GM23338 (cell line): ENCODE results near the gene LIFR. TPM values are rescaled to one million over a fixed set of nuclear protein-coding genes. Genes with fewer than 3 reads are reported as not detected.

Experiments
- ATAC-seq: fragments of 200-7000 bp; cut with Tn5 transposase; 3 replicates; pipeline ENCODE4 v1.9.1; 2020
- DNase-seq: peaks from one replicate; pipeline ENCODE4 v3.0.0-alpha.2; 2015; ENCODE audit warnings: low spot score
- H2AFZ ChIP-seq: fragments of 200-600 bp; sonication (generic); 2 replicates; pipeline ENCODE4 v1.8.0; 2016; ENCODE audit warnings: antibody characterized with exemption, mild to moderate bottlenecking, moderate library complexity
- H3F3A ChIP-seq: fragments of 200-600 bp; sonication (generic); replicated peaks from 2 replicates; pipeline ENCODE4 v1.8.0; 2017; ENCODE audit warnings: antibody characterized with exemption, mixed run types, low read depth
- H3K27ac ChIP-seq: fragments of 200-600 bp; sonication (generic); 2 replicates; pipeline ENCODE4 v1.6.1; 2016; ENCODE audit warnings: low read depth
- H3K27me3 ChIP-seq: fragments of 200-600 bp; sonication (generic); 2 replicates; pipeline ENCODE4 v1.8.0; 2016; ENCODE audit warnings: mild to moderate bottlenecking, mixed run types, moderate library complexity; ENCODE audit not compliant: insufficient read depth
- H3K36me3 ChIP-seq: fragments of 200-600 bp; sonication (generic); 2 replicates; pipeline ENCODE4 v1.8.0; 2016; ENCODE audit warnings: mild to moderate bottlenecking; ENCODE audit not compliant: insufficient read depth
- H3K4me1 ChIP-seq: fragments of 200-600 bp; sonication (generic); 2 replicates; pipeline ENCODE4 v1.8.0; 2016; ENCODE audit warnings: mild to moderate bottlenecking, moderate library complexity; ENCODE audit not compliant: insufficient read depth
- H3K4me2 ChIP-seq: fragments of 200-600 bp; sonication (generic); 2 replicates; pipeline ENCODE4 v1.7.1; 2017; ENCODE audit warnings: mixed run types
- H3K4me3 ChIP-seq: fragments of 200-600 bp; sonication (generic); 2 replicates; pipeline ENCODE4 v1.6.1; 2016; ENCODE audit warnings: mixed run types
- H3K79me2 ChIP-seq: fragments of 200-600 bp; sonication (generic); replicated peaks from 2 replicates; pipeline ENCODE4 v1.8.0; 2017; ENCODE audit warnings: mild to moderate bottlenecking; ENCODE audit not compliant: insufficient read depth
- H3K9me2 ChIP-seq: fragments of 200-600 bp; sonication (generic); 2 replicates; pipeline ENCODE4 v1.8.0; 2017; ENCODE audit not compliant: insufficient read depth
- H4K20me1 ChIP-seq: fragments of 200-600 bp; sonication (generic); replicated peaks from 2 replicates; pipeline ENCODE4 v1.8.0; 2017; ENCODE audit warnings: mild to moderate bottlenecking; ENCODE audit not compliant: insufficient read depth
- H3K27ac Mint-ChIP-seq: 2 replicates; pipeline ENCODE4 v1.8.0; 2020; ENCODE audit warnings: inconsistent platforms, mild to moderate bottlenecking, moderate library complexity, mixed read lengths
- H3K27me3 Mint-ChIP-seq: 3 replicates; pipeline ENCODE4 v1.8.0; 2022; ENCODE audit warnings: low read depth, mild to moderate bottlenecking, moderate library complexity, mixed read lengths, inconsistent platforms; ENCODE audit not compliant: insufficient read depth, poor library complexity
- H3K36me3 Mint-ChIP-seq: 3 replicates; pipeline ENCODE4 v1.8.0; 2021; ENCODE audit warnings: low read depth, mild to moderate bottlenecking, inconsistent platforms, moderate library complexity, mixed read lengths
- H3K4me1 Mint-ChIP-seq: 3 replicates; pipeline ENCODE4 v1.8.0; 2020; ENCODE audit warnings: mild to moderate bottlenecking, inconsistent platforms, mixed read lengths
- H3K4me3 Mint-ChIP-seq: 3 replicates; pipeline ENCODE4 v1.8.0; 2021; ENCODE audit warnings: moderate library complexity, mild to moderate bottlenecking, inconsistent platforms, mixed read lengths
- H3K9me3 Mint-ChIP-seq: 3 replicates; pipeline ENCODE4 v1.8.0; 2020; ENCODE audit warnings: moderate library complexity, mild to moderate bottlenecking, inconsistent platforms, mixed read lengths
- CREB1 ChIP-seq: fragments of 250-450 bp; sonication (Bioruptor Pico); IDR thresholded peaks from 2 replicates; pipeline ENCODE4 v1.5.0; 2020; ENCODE audit warnings: low read depth, mild to moderate bottlenecking, moderate library complexity
- JUNB ChIP-seq: IDR thresholded peaks from one replicate; pipeline ENCODE4 v1.6.1; 2016; ENCODE audit warnings: antibody characterized with exemption; ENCODE audit not compliant: unreplicated experiment
- NANOG ChIP-seq: IDR thresholded peaks from 2 replicates; pipeline ENCODE4 v1.6.1; 2016; ENCODE audit warnings: antibody characterized with exemption, borderline replicate concordance
- POLR2AphosphoS5 ChIP-seq: IDR thresholded peaks from 2 replicates; pipeline ENCODE4 v1.6.1; 2016; ENCODE audit warnings: antibody characterized with exemption, low read depth
- STAT1 ChIP-seq: IDR thresholded peaks from one replicate; pipeline ENCODE4 v1.6.1; 2016; ENCODE audit warnings: antibody characterized with exemption; ENCODE audit not compliant: unreplicated experiment
- ZNF114 ChIP-seq: fragments of 250-450 bp; sonication (Bioruptor Pico); IDR thresholded peaks from 2 replicates; pipeline ENCODE4 v1.5.0; 2020; ENCODE audit warnings: mild to moderate bottlenecking, moderate library complexity
- ZNF331 ChIP-seq: fragments of 250-450 bp; sonication (Bioruptor Pico); IDR thresholded peaks from 2 replicates; pipeline ENCODE4 v1.5.0; 2020; ENCODE audit warnings: low read depth, mild to moderate bottlenecking, moderate library complexity
- polyA plus RNA-seq: library from polyadenylated mRNA; unstranded; fragments of >200 nt; fragmentation: Nextera tagmentation; extraction: Ambion mirVana; gene quantifications from 2 replicates; pipeline ENCODE4 v1.2.1, GENCODE V29; 2016
- total RNA-seq: library from RNA; depleted of rRNA; stranded (reverse); fragments of >200 nt; shearing (Covaris generic); gene quantifications from 2 replicates; pipeline ENCODE4 v1.2.3, GENCODE V29; 2014
- TF ChIP-seq, protein P1 (sequence below): IDR thresholded peaks from 2 replicates; pipeline ENCODE4 v1.6.1; 2016; ENCODE audit warnings: antibody characterized with exemption
- TF ChIP-seq, protein P2 (sequence below): IDR thresholded peaks from one replicate; pipeline ENCODE4 v1.6.1; 2018; ENCODE audit warnings: antibody characterized with exemption; ENCODE audit not compliant: unreplicated experiment
- TF ChIP-seq, protein P3 (sequence below): fragments of 250-450 bp; sonication (Bioruptor Pico); IDR thresholded peaks from 2 replicates; pipeline ENCODE4 v1.5.0; 2020; ENCODE audit warnings: mild to moderate bottlenecking, moderate library complexity

Gene LIFR
- total and polyA plus RNA-seq, 2 experiments from 2014 or later: 11.0 to 25.2 TPM

DNA sequence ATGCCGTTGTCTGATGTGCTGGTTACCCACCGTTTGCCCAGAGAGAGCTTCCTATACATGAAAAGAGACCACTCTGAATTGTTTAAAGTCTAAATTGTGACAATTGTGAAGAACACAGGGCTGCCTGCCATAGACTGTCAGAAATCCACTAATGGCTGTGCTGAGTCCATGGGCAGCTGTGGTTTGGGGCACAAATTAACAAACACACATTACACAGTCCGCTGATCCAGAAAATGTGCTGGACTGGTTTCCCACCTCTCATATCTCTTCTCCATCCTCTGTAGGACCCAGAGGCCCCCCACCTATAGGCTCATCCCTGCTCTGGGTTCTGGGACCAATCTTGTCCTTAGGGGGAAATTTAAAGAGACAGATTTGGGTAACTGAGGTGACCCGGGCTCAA, 19.0 kb upstream of the LIFR start:
- H3K27me3 ChIP-seq: no peaks in the 10 kb centered on the region
- ATAC-seq: no peak
- H3K4me2 ChIP-seq: no peak overlapping the region
- no peaks in the 10 kb centered on the region for H4K20me1 ChIP-seq
- H3F3A ChIP-seq: no peaks in the 10 kb centered on the region
- H3K9me2 ChIP-seq: 0 out of 2 replicates have a peak, but pooled peaks cover 3% of the 10 kb centered on the region
- H2AFZ ChIP-seq: peak overlapping the region; percentile 15; the same call in 1 of the 2 replicates
- H3K27me3 Mint-ChIP-seq: peaks cover 4% of the 10 kb centered on the region
- H3K27ac Mint-ChIP-seq: no peak overlapping the region
- no peaks in the 10 kb centered on the region for H3K79me2 ChIP-seq
- H3K9me3 Mint-ChIP-seq: no peaks in the 10 kb centered on the region
- no peak overlapping the region for H3K27ac ChIP-seq
- H3K36me3 Mint-ChIP-seq: no peaks in the 10 kb centered on the region
- TF ChIP-seq ZNF331 (CRISPR knock-in tag) (no peak), JUNB (no peak), POLR2AphosphoS5 (no peak), CREB1 (CRISPR knock-in tag) (no peak), STAT1 (no peak), NANOG (no peak), ZNF114 (CRISPR knock-in tag) (no peak)
- TF ChIP-seq, protein P1, sequence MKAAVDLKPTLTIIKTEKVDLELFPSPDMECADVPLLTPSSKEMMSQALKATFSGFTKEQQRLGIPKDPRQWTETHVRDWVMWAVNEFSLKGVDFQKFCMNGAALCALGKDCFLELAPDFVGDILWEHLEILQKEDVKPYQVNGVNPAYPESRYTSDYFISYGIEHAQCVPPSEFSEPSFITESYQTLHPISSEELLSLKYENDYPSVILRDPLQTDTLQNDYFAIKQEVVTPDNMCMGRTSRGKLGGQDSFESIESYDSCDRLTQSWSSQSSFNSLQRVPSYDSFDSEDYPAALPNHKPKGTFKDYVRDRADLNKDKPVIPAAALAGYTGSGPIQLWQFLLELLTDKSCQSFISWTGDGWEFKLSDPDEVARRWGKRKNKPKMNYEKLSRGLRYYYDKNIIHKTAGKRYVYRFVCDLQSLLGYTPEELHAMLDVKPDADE: no peak
- TF ChIP-seq, protein P2, sequence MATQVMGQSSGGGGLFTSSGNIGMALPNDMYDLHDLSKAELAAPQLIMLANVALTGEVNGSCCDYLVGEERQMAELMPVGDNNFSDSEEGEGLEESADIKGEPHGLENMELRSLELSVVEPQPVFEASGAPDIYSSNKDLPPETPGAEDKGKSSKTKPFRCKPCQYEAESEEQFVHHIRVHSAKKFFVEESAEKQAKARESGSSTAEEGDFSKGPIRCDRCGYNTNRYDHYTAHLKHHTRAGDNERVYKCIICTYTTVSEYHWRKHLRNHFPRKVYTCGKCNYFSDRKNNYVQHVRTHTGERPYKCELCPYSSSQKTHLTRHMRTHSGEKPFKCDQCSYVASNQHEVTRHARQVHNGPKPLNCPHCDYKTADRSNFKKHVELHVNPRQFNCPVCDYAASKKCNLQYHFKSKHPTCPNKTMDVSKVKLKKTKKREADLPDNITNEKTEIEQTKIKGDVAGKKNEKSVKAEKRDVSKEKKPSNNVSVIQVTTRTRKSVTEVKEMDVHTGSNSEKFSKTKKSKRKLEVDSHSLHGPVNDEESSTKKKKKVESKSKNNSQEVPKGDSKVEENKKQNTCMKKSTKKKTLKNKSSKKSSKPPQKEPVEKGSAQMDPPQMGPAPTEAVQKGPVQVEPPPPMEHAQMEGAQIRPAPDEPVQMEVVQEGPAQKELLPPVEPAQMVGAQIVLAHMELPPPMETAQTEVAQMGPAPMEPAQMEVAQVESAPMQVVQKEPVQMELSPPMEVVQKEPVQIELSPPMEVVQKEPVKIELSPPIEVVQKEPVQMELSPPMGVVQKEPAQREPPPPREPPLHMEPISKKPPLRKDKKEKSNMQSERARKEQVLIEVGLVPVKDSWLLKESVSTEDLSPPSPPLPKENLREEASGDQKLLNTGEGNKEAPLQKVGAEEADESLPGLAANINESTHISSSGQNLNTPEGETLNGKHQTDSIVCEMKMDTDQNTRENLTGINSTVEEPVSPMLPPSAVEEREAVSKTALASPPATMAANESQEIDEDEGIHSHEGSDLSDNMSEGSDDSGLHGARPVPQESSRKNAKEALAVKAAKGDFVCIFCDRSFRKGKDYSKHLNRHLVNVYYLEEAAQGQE: no peak
- TF ChIP-seq, protein P3, sequence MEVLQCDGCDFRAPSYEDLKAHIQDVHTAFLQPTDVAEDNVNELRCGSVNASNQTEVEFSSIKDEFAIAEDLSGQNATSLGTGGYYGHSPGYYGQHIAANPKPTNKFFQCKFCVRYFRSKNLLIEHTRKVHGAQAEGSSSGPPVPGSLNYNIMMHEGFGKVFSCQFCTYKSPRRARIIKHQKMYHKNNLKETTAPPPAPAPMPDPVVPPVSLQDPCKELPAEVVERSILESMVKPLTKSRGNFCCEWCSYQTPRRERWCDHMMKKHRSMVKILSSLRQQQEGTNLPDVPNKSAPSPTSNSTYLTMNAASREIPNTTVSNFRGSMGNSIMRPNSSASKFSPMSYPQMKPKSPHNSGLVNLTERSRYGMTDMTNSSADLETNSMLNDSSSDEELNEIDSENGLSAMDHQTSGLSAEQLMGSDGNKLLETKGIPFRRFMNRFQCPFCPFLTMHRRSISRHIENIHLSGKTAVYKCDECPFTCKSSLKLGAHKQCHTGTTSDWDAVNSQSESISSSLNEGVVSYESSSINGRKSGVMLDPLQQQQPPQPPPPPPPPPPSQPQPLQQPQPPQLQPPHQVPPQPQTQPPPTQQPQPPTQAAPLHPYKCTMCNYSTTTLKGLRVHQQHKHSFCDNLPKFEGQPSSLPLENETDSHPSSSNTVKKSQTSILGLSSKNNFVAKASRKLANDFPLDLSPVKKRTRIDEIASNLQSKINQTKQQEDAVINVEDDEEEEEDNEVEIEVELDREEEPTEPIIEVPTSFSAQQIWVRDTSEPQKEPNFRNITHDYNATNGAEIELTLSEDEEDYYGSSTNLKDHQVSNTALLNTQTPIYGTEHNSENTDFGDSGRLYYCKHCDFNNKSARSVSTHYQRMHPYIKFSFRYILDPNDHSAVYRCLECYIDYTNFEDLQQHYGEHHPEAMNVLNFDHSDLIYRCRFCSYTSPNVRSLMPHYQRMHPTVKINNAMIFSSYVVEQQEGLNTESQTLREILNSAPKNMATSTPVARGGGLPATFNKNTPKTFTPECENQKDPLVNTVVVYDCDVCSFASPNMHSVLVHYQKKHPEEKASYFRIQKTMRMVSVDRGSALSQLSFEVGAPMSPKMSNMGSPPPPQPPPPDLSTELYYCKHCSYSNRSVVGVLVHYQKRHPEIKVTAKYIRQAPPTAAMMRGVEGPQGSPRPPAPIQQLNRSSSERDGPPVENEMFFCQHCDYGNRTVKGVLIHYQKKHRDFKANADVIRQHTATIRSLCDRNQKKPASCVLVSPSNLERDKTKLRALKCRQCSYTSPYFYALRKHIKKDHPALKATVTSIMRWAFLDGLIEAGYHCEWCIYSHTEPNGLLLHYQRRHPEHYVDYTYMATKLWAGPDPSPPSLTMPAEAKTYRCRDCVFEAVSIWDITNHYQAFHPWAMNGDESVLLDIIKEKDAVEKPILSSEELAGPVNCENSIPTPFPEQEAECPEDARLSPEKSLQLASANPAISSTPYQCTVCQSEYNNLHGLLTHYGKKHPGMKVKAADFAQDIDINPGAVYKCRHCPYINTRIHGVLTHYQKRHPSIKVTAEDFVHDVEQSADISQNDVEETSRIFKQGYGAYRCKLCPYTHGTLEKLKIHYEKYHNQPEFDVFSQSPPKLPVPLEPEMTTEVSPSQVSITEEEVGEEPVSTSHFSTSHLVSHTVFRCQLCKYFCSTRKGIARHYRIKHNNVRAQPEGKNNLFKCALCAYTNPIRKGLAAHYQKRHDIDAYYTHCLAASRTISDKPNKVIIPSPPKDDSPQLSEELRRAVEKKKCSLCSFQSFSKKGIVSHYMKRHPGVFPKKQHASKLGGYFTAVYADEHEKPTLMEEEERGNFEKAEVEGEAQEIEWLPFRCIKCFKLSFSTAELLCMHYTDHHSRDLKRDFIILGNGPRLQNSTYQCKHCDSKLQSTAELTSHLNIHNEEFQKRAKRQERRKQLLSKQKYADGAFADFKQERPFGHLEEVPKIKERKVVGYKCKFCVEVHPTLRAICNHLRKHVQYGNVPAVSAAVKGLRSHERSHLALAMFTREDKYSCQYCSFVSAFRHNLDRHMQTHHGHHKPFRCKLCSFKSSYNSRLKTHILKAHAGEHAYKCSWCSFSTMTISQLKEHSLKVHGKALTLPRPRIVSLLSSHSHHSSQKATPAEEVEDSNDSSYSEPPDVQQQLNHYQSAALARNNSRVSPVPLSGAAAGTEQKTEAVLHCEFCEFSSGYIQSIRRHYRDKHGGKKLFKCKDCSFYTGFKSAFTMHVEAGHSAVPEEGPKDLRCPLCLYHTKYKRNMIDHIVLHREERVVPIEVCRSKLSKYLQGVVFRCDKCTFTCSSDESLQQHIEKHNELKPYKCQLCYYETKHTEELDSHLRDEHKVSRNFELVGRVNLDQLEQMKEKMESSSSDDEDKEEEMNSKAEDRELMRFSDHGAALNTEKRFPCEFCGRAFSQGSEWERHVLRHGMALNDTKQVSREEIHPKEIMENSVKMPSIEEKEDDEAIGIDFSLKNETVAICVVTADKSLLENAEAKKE (CRISPR knock-in tag): no peak
- H3K36me3 ChIP-seq: no peaks in the 10 kb centered on the region
- no peaks in the 10 kb centered on the region for H3K4me1 ChIP-seq
- H3K4me3 Mint-ChIP-seq: no peak overlapping the region
- H3K4me3 ChIP-seq: no peak overlapping the region
- no peak for DNase-seq
- H3K4me1 Mint-ChIP-seq: peaks cover 7% of the 10 kb centered on the region; the same call in 2 of the 3 replicates
